Measurements from ENCODE around the gene MSLN. TPM values are rescaled to one million over a fixed set of nuclear protein-coding genes. Genes with fewer than 3 reads are reported as not detected.

Gene MSLN
- polyA plus RNA-seq, 2 of the 4 experiments (the other 2 are of a cell fraction): 2.4 to 3.6 TPM

DNA sequence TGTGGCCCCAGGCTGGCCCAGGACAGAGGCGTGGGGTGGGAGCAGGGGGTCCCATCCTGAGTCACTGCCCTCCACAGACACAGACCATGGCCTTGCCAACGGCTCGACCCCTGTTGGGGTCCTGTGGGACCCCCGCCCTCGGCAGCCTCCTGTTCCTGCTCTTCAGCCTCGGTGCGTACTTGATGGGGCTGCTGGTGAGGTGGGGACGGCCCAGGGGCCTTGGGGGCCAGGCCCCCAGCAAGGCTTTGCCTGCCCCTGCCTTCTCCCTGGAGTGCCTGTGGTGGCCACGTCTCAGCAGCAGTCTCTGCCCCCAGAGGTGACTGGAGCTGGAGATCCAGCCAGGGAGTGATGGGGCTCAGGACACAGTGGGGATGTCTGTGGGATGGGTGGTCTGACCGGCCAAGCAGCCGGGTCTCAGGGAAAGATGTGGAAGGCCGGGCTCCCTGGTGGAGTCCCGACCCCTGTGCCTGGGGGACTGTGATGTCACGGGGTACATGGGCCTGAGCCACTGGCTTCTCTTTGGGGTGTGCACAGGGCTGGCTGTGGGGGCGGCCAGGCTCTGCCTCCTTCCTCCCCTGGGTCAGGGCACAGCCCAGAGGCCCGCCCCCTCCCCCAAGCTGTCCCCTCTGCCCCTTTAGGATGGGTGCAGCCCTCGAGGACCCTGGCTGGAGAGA, 2.2 kb downstream of the MSLN start:
- no peak overlapping the region for H3K4me2 ChIP-seq
- no peaks in the 10 kb centered on the region for H3K9me3 ChIP-seq
- H3K4me3 ChIP-seq: no peak overlapping the region
- H3K4me1 ChIP-seq: peaks cover 35% of the 10 kb centered on the region
- CTCF ChIA-PET: interaction anchor here (1.0 to 15.8 kb wide), 5 partner anchors 13 to 47 kb away, joined by 3 to 105 read pairs (median 5); partner anchors contain the start of genes CHTF18, METRN and RPUSD1
- peak; percentile 6 to 8; a peak in 2 of 6 replicates for ATAC-seq
- WGBS (ENCODE audit: missing lambda C conversion rate): 75% methylated on average over 13 of the region's 17 CpGs
- FAIRE-seq: no peak
- POLR2A ChIA-PET: no interaction called here
- TF ChIP-seq ZC3H11A (IDR thresholded peaks at IDR 0.05) (no peak), CHD4 (IDR thresholded peaks at IDR 0.05; ENCODE audit: borderline replicate concordance) (no peak), MAFK (IDR thresholded peaks at IDR 0.05; ENCODE audit: partially characterized antibody) (no peak), EP300 (IDR thresholded peaks at IDR 0.05) (no peak), EHMT2 (IDR thresholded peaks at IDR 0.05; ENCODE audit: low read depth) (no peak), HOXB5 (CRISPR knock-in tag; IDR thresholded peaks at IDR 0.05) (no peak), KDM5A (IDR thresholded peaks at IDR 0.05) (no peak), FOXS1 (CRISPR knock-in tag; IDR thresholded peaks at IDR 0.05) (no peak), SREBF2 (IDR thresholded peaks at IDR 0.05) (no peak), KDM1A (IDR thresholded peaks at IDR 0.05; ENCODE audit: low read depth) (no peak), MYC (IDR thresholded peaks at IDR 0.05; ENCODE audit: borderline replicate concordance, low read length) (no peak), BCL3 (IDR thresholded peaks at IDR 0.05) (no peak), FOSB (CRISPR knock-in tag; IDR thresholded peaks at IDR 0.05) (no peak), SMC3 (IDR thresholded peaks at IDR 0.05) (no peak)
- DNase-seq (ENCODE audit: low read depth in 1 of 2, low spot score in 1 of 2): no peak
- peak overlapping the region in 1 of 2 experiments; percentile 79; a peak in 2 of 6 replicates for H3K27ac ChIP-seq

- Histone ChIP-seq H3K9me3 (no peaks in the 10 kb centered on the region), H3K4me1 (peaks cover 41% of the 10 kb centered on the region), H3K4me3 (no peak overlapping the region), H3K4me2 (no peak overlapping the region), H3K27ac (peak overlapping the region in 1 of 2 experiments; percentile 1; a peak in 2 of 6 replicates)
- 50% methylated on average over 16 of the region's 21 CpGs for WGBS (ENCODE audit: missing lambda C conversion rate)
- CTCF ChIA-PET: interaction anchor here (0.8 to 15.8 kb wide), 5 partner anchors 20 to 48 kb away, joined by 3 to 105 read pairs (median 4); partner anchors contain the start of genes CHTF18, METRN and RPUSD1
- DNase-seq (ENCODE audit: low read depth in 1 of 2, low spot score in 1 of 2) (peak in 1 of 2 experiments; percentile 49), FAIRE-seq (no peak), ATAC-seq (peak in 1 of 2 experiments; percentile 8; a peak in 2 of 6 replicates)
- TF ChIP-seq CBX8 (IDR thresholded peaks at IDR 0.05): no peak
- TF ChIP-seq MAFK (IDR thresholded peaks at IDR 0.05; ENCODE audit: partially characterized antibody): no peak
- POLR2A ChIA-PET: interaction anchor here (0.6 kb wide), 1 partner anchor 15 kb away, joined by 3 read pairs; no protein-coding TSS in a partner anchor
Measured at GRCh38 chr16:763369-764183, 3.0 kb downstream of the MSLN start.

DNA sequence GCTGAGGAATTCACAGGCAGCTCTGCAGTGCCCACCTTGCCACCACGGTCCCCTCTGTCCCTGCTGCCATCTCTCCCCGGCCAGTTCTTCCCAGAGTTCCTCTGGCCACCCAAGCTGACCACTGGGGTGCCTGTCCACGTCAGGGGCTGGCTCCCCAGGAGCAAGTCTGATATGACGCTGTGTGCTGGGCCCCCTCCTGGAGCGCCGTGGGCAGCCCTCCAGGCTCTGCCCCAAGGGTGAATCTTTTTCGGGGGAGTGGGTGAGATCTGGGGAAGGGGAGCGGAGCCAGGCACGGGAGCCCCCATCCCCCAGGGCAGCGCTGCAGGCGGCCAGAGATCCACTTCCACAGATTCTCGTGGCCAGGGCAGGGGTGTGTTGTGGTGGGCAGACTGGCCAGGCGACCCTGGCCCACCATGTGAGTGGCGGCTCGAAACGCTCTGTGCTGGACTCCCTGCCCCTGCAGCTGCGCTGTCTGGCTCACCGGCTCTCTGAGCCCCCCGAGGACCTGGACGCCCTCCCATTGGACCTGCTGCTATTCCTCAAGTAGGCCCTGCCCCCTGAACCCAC, 3.7 kb downstream of the MSLN start:
- 67% methylated on average over 10 of the region's 20 CpGs for WGBS (ENCODE audit: missing lambda C conversion rate)
- ChIA-PET CTCF (interaction anchor here (0.8 to 15.8 kb wide), 2 partner anchors 9 to 22 kb away, joined by 4 to 105 read pairs; partner anchors contain the start of genes CHTF18 and RPUSD1), POLR2A (interaction anchor here (0.6 kb wide), 1 partner anchor 15 kb away, joined by 3 read pairs; no protein-coding TSS in a partner anchor)
- Histone ChIP-seq H3K9me3 (no peaks in the 10 kb centered on the region), H3K4me3 (no peak overlapping the region), H3K4me2 (no peak overlapping the region), H3K4me1 (peaks cover 43% of the 10 kb centered on the region), H3K27ac (no peak overlapping the region; a peak in 1 of 6 replicates)
- ATAC-seq (no peak), FAIRE-seq (no peak), DNase-seq (ENCODE audit: low read depth in 1 of 2, low spot score in 1 of 2) (no peak)
- no peak for TF ChIP-seq CBX8 (IDR thresholded peaks at IDR 0.05)
- no peak for TF ChIP-seq HOXB5 (CRISPR knock-in tag; IDR thresholded peaks at IDR 0.05)
- TF ChIP-seq REST (IDR thresholded peaks at IDR 0.05): no peak
- no peak for TF ChIP-seq RAD21 (conservative IDR thresholded peaks at IDR 0.05 in 1 of 2, IDR thresholded peaks at IDR 0.05 in 1 of 2)
- TF ChIP-seq HOXA7 (CRISPR knock-in tag; IDR thresholded peaks at IDR 0.05): no peak
- TF ChIP-seq JUNB (IDR thresholded peaks at IDR 0.05): no peak
- no peak for TF ChIP-seq BCL3 (IDR thresholded peaks at IDR 0.05)
- TF ChIP-seq MAFK (IDR thresholded peaks at IDR 0.05; ENCODE audit: partially characterized antibody): no peak
- TF ChIP-seq POLR2A (IDR thresholded peaks at IDR 0.05; ENCODE audit: low read length): no peak
